Sciatic nerve (tissue), 2 donors: ENCODE data around the gene HMCN1. TPM values are rescaled to one million over a fixed set of nuclear protein-coding genes. Genes with fewer than 3 reads are reported as not detected.
"Not testable (repeated sequence)": the region's sequence is repeated elsewhere in the genome, so short reads cannot be mapped to it uniquely, and the experiment has no call there.

Experiments used
- ATAC-seq: fragments of 200-7000 bp; cut with Tn5 transposase; one replicate; pipeline ENCODE4 v1.9.1; 2020; ENCODE audit warnings: mild to moderate bottlenecking, moderate library complexity
- DNase-seq: peaks from one replicate; pipeline ENCODE4 v3.0.0-alpha.2; 2020; ENCODE audit warnings: low spot score
- intact Hi-C: fragments of 100-400 bp; cut with DNase I; formaldehyde crosslinking; loops from one replicate; pipeline ENCODE4 v1.14.2; 2022
- total RNA-seq: library from RNA; stranded (reverse); fragmentation: NEBNext Ultra II Directional; extraction: Animal tissue kit (Norgen Biotek cat#: 25700); gene quantifications from one replicate; pipeline ENCODE4 v1.2.1, GENCODE V29; 2021
- donor health status: DM: no; HTN: no; CAD: no.
- donor health status: DM: no; HTN: no; CAD: no.

Gene HMCN1
- total RNA-seq, 1 donor from 2014 or later, result 6.9 TPM

GRCh38 chr1:186193224-186193623, 459.0 kb downstream of the HMCN1 start:
- intact Hi-C loops, result no loop called here
- ATAC-seq (no peak), DNase-seq (no peak)

- intact Hi-C loops, result no loop called here
- no peak for DNase-seq
- ATAC-seq, result no peak
Observed at GRCh38 chr1:186194107-186194756, 460.0 kb downstream of the HMCN1 start.

GRCh38 chr1:186195377-186195931, 461.3 kb downstream of the HMCN1 start:
- intact Hi-C loops, result no loop called here

DNA sequence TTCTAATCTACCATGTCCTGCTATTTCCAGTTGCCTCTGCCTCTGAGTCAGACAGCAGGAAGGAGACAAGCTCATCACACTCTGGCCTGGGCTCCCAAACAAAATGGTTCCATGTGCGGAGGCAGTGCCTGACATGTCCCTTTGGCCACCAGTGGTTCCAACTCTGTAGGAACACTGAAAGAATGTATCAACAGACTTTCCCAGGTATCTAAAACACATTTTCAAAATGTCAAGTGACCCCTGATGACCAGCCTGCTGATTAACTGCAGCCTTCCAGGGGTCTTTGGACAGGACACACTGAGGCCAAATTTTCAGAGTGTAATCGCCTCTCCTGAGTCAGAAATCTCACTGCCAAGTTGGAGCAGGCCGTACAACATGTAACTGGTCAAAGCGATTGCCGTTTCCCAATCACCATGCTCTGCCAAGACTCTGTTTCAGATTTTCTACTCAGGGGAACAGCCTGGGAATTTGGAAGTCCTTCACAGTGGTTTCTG, 468.1 kb downstream of the HMCN1 start:
- intact Hi-C loops, result no loop called here
- ATAC-seq (peak; percentile 95), DNase-seq (peak; percentile 61)

More at GRCh38 chr1:186195377-186195931, 461.3 kb downstream of the HMCN1 start:
- DNase-seq (no peak), ATAC-seq (no peak)

DNA sequence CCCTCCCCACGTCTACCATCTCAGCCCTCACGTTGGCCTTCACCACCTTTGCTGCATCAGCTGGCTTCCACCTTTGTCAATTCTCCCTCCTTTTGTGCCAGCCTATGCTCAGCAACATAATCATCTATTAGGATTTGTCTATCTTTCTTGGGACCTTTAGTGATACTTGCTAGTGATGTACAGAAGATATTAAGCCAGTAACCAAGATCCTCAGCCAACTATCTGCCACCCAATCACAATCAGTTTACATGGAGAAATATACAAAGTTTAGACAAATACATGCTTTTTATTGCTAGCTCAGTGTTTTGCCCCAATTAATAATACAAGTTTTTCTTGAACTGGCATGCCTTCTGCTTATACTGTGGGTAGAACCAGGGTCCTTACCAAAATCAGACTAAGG, 468.6 kb downstream of the HMCN1 start:
- no peak for ATAC-seq
- intact Hi-C loops, result no loop called here
- no peak for DNase-seq

GRCh38 chr1:186206048-186206570, 471.9 kb downstream of the HMCN1 start:
- no peak for DNase-seq
- ATAC-seq, result no peak
- intact Hi-C loops, result no loop called here

DNA sequence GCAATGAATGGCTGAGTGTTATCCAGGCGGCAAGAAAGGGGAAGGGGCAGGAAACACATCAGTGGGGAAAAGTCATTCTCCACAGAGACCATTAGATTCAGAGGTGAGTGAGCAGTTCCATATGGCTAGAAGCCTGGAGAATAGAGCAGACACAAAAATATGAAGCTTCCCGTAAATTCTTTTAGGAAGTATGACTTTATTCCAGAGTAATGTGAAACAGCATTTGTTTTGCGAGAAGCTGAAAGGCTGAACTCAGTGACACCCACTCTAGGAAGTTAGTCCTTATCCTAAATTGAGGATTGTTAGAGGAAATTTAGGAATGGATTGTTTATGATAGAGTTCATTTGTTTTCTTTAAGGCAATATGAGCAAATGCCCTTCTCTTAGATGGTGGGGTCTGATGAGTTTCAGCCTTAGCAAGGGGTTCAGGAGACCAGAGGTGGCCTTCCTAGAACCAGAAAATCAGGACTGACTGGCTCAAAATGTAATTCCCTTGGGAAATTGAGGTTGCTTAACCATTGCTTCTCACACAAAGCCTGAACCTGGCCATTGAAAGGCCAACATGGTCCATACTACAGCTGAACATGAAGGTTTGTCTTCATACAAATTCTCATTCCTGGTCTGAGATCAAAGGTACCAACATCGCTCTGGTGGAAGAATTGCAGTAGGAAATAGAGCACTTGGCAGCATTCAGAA, 473.3 kb downstream of the HMCN1 start:
- no peak for ATAC-seq
- intact Hi-C loops, result no loop called here

DNA sequence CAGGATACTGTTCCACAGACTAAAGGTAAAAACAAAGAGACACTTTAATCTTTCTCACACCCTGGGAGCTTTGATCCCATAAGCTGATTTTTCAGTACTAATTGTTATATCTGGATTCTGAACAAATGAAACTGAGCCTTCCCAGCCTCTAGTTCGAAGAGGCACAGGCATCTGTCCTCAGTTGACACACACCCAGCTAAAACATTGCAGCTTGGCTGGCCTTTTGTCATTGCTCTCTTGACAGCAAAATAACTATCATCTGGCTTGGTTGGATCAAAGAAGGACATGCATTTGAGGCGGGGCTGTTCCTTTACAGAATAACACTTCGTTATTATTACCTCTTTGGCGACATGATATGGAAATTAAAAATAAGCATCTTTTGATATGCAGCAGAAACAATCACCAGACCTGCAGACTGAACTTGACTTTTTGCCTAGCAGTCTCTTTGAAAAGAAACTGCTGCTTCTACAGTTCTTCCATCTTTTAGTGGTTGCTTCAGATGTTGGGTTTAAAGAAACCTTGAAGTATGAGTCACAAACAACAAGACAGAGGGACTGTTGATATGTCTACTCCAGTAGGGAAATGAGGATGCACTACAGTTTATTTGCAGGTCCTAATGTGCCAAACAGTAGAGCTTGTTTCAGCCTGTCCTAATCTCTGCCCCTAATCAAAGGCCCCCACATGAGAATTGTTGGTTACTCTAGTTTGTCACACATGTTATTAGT, 474.4 kb downstream of the HMCN1 start:
- intact Hi-C loops, result no loop called here
- DNase-seq, result no peak
- ATAC-seq, result no peak

More for the DNA sequence above, 473.3 kb downstream of the HMCN1 start:
- no peak for DNase-seq

DNA sequence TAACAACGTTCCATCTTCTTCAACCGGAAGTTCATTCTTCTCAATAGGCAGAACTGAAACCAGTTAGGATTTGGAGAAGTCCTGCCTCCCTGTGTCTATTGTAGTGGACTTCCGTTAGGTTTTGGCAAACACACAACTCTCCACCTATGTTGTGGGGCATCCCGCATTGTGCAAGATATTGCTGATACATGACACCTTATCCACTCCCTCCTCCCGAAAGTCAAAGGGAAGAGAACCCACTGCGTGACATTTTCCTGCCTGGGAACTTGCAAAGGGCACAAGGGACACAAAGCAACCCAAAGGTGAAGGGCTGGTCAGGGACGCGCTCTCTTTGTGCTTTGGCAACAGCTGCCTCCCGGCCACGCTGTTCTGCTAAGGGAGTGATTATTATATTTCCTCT, 476.1 kb downstream of the HMCN1 start:
- ATAC-seq (no peak), DNase-seq (no peak)
- intact Hi-C loops, result no loop called here

- ATAC-seq, DNase-seq, intact Hi-C loops: not testable (repeated sequence)
Observed at GRCh38 chr1:186211583-186211982, 477.4 kb downstream of the HMCN1 start.

GRCh38 chr1:186212568-186213224, 478.5 kb downstream of the HMCN1 start:
- intact Hi-C loops, result no loop called here
- ATAC-seq (peak; percentile 95), DNase-seq (no peak)

DNA sequence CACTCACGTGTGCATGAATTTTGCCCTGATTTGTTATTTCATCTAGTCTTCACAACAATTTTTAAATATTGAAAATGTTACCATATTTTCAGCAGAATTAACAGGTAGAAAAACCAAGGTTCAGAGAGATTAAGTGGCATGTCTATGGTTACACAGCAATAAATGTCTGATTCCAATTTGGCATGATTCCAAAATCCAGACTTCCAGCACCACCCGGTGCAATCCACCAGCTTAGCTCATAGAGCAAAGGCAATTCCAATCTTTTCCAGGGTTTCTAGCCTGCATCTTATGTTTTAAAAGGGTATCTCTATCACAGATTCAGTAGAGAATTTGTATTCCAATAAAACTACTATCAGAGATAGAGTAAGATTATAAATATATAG, 479.0 kb downstream of the HMCN1 start:
- ATAC-seq, result no peak
- DNase-seq, result no peak
- intact Hi-C loops, result no loop called here

- DNase-seq, result no peak
- ATAC-seq, result no peak
- intact Hi-C loops, result no loop called here
Observed at GRCh38 chr1:186214791-186215190, 480.6 kb downstream of the HMCN1 start.

GRCh38 chr1:186215636-186216035, 481.4 kb downstream of the HMCN1 start:
- intact Hi-C loops, result no loop called here
- no peak for DNase-seq
- ATAC-seq, result no peak

- no peak for DNase-seq
- peak; percentile 45 for ATAC-seq
- intact Hi-C loops, result no loop called here
Observed at GRCh38 chr1:186218654-186219352, 484.6 kb downstream of the HMCN1 start.

DNA sequence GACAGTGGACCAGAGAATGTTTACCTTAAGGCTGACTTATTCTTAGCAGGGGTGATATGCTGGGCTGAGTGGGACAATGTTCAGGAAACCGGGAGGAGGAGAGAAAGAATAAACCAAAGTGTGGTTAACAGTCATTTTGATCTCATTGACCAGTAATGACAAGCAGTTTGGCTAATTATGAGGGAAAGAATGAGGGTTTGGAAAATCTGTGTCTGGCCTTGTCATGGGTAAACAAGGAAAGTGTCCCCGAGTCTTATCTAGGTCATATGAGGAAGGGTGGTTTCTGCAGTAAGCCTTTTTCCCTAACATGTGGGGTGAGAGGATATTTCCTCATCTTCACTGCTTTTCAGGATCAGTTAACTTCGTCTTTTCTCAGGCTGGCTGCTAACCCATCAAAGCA, 485.9 kb downstream of the HMCN1 start:
- ATAC-seq, result no peak
- intact Hi-C loops, result no loop called here
- DNase-seq, result no peak

GRCh38 chr1:186220911-186221310, 486.7 kb downstream of the HMCN1 start:
- ATAC-seq (no peak), DNase-seq (no peak)
- intact Hi-C loops, result no loop called here

GRCh38 chr1:186225096-186225495, 490.9 kb downstream of the HMCN1 start:
- no peak for ATAC-seq
- no peak for DNase-seq
- intact Hi-C loops, result no loop called here
